Skeletal muscle cell (primary cell): ENCODE data around the gene RIN3.

Source experiments
- DNase-seq: peaks from one replicate; pipeline ENCODE4 v3.0.0-alpha.2; 2010; ENCODE audit warnings: low read depth
- H3K4me3 ChIP-seq: 2 replicates; pipeline ENCODE4 v1.5.1; 2011; ENCODE audit warnings: low read depth, mild to moderate bottlenecking, control low read depth, low read length, moderate library complexity

RIN3 gene

GRCh38 chr14:92513204-92513965 is at the start of gene RIN3:
Gene RIN3 (plus strand): TSS chr14:92513781. CDS start chr14:92513933, 152 bp downstream.
- no peak for DNase-seq

GRCh38 chr14:92464156-92464555 is 49.4 kb upstream of the RIN3 start:
- H3K4me3 ChIP-seq = no peak overlapping the region
- no peak for DNase-seq

More at GRCh38 chr14:92513204-92513965, at the start of gene RIN3:
- peak within 1 kb of the TSS; percentile 69 for H3K4me3 ChIP-seq

GRCh38 chr14:92464716-92465115 is 48.9 kb upstream of the RIN3 start:
- no peak overlapping the region for H3K4me3 ChIP-seq
- DNase-seq = no peak

- DNase-seq = no peak
- no peak overlapping the region for H3K4me3 ChIP-seq
These were observed 48.1 kb upstream of the RIN3 start for GRCh38 chr14:92465353-92466055.

- no peak overlapping the region for H3K4me3 ChIP-seq
- DNase-seq = no peak
These were observed 47.5 kb upstream of the RIN3 start for GRCh38 chr14:92466059-92466458.

- no peak for DNase-seq
- no peak overlapping the region for H3K4me3 ChIP-seq
These were observed 44.1 kb upstream of the RIN3 start for GRCh38 chr14:92469515-92469914.

GRCh38 chr14:92470215-92470614 is 43.4 kb upstream of the RIN3 start:
- no peak for DNase-seq
- H3K4me3 ChIP-seq = no peak overlapping the region

GRCh38 chr14:92470811-92471210 is 42.8 kb upstream of the RIN3 start:
- no peak for DNase-seq
- no peak overlapping the region for H3K4me3 ChIP-seq

- DNase-seq = peak; percentile 52
- no peak overlapping the region for H3K4me3 ChIP-seq
These were observed 41.7 kb upstream of the RIN3 start for GRCh38 chr14:92471919-92472318.

GRCh38 chr14:92472860-92473259 is 40.7 kb upstream of the RIN3 start:
- no peak overlapping the region for H3K4me3 ChIP-seq
- no peak for DNase-seq

- peak; percentile 76 for DNase-seq
- H3K4me3 ChIP-seq = no peak overlapping the region
These were observed 40.2 kb upstream of the RIN3 start for GRCh38 chr14:92473261-92473968.

GRCh38 chr14:92473969-92474535 is 39.5 kb upstream of the RIN3 start:
- no peak overlapping the region for H3K4me3 ChIP-seq
- no peak for DNase-seq

- no peak overlapping the region for H3K4me3 ChIP-seq
- no peak for DNase-seq
These were observed 38.5 kb upstream of the RIN3 start for GRCh38 chr14:92475037-92475436.

- DNase-seq = peak; percentile 76
These were observed 38.0 kb upstream of the RIN3 start for GRCh38 chr14:92475451-92476187.

GRCh38 chr14:92480856-92481255 is 32.7 kb upstream of the RIN3 start:
- no peak for DNase-seq
- H3K4me3 ChIP-seq = no peak overlapping the region

More at GRCh38 chr14:92475451-92476187, 38.0 kb upstream of the RIN3 start:
- H3K4me3 ChIP-seq = no peak overlapping the region

GRCh38 chr14:92481386-92481785 is 32.2 kb upstream of the RIN3 start:
- no peak overlapping the region for H3K4me3 ChIP-seq
- DNase-seq = no peak

- H3K4me3 ChIP-seq = no peak overlapping the region
- no peak for DNase-seq
These were observed 31.6 kb upstream of the RIN3 start for GRCh38 chr14:92481811-92482555.

GRCh38 chr14:92482621-92483319 is 30.8 kb upstream of the RIN3 start:
- H3K4me3 ChIP-seq = no peak overlapping the region
- no peak for DNase-seq
